Stimulated activated memory B cell treated with anti-CD40 and anti-IgM and Interleukin-4, amounts not matched to agents 10 μg/mL and 1 μg/mL and 100 μg/mL, for 72 hours (primary cell): ENCODE data around the gene SAMD15.

Experiments used
- ATAC-seq: fragments of 150-1000 bp; cut with Tn5 transposase; 2 replicates; pipeline ENCODE4 v1.10.0; 2021
- H3K27ac Mint-ChIP-seq: one replicate; pipeline ENCODE4 v1.8.0; 2022; ENCODE audit warnings: mild to moderate bottlenecking, mixed read lengths
- H3K27me3 Mint-ChIP-seq: one replicate; pipeline ENCODE4 v1.8.0; 2022; ENCODE audit warnings: mixed read lengths
- H3K36me3 Mint-ChIP-seq: one replicate; pipeline ENCODE4 v1.8.0; 2022; ENCODE audit warnings: mixed read lengths
- H3K4me1 Mint-ChIP-seq: one replicate; pipeline ENCODE4 v1.8.0; 2022; ENCODE audit warnings: mixed read lengths
- H3K4me3 Mint-ChIP-seq: one replicate; pipeline ENCODE4 v1.8.0; 2022; ENCODE audit warnings: mild to moderate bottlenecking, moderate library complexity, mixed read lengths
- H3K9me3 Mint-ChIP-seq: one replicate; pipeline ENCODE4 v1.8.0; 2022; ENCODE audit warnings: mixed read lengths

Gene SAMD15

GRCh38 chr14:77356899-77357298 lies 20.3 kb upstream of the SAMD15 start:
- no peak for ATAC-seq
- peaks cover 18% of the 10 kb centered on the region for H3K36me3 Mint-ChIP-seq
- peaks cover 32% of the 10 kb centered on the region for H3K4me1 Mint-ChIP-seq
- H3K27ac Mint-ChIP-seq = peak overlapping the region; percentile 8
- H3K27me3 Mint-ChIP-seq = no peaks in the 10 kb centered on the region
- H3K4me3 Mint-ChIP-seq = no peak overlapping the region
- H3K9me3 Mint-ChIP-seq = no peaks in the 10 kb centered on the region

GRCh38 chr14:77359626-77360025 lies 17.6 kb upstream of the SAMD15 start:
- Mint-ChIP-seq H3K9me3 (no peaks in the 10 kb centered on the region), H3K27me3 (no peaks in the 10 kb centered on the region), H3K4me1 (peaks cover 52% of the 10 kb centered on the region), H3K4me3 (no peak overlapping the region), H3K36me3 (peaks cover 22% of the 10 kb centered on the region), H3K27ac (no peak overlapping the region)
- no peak for ATAC-seq

- Mint-ChIP-seq H3K9me3 (no peaks in the 10 kb centered on the region), H3K4me3 (no peak overlapping the region), H3K36me3 (peaks cover 26% of the 10 kb centered on the region), H3K27me3 (no peaks in the 10 kb centered on the region), H3K27ac (peak overlapping the region; percentile 25), H3K4me1 (peaks cover 75% of the 10 kb centered on the region)
- no peak for ATAC-seq
Observed at GRCh38 chr14:77364146-77364545, 13.0 kb upstream of the SAMD15 start.

- Mint-ChIP-seq H3K27me3 (no peaks in the 10 kb centered on the region), H3K36me3 (peaks cover 25% of the 10 kb centered on the region), H3K4me1 (peaks cover 72% of the 10 kb centered on the region), H3K9me3 (no peaks in the 10 kb centered on the region), H3K4me3 (no peak overlapping the region), H3K27ac (peak overlapping the region; percentile 35)
- no peak for ATAC-seq
Observed at GRCh38 chr14:77369285-77369684, 7.9 kb upstream of the SAMD15 start.

GRCh38 chr14:77372304-77372841 lies 4.8 kb upstream of the SAMD15 start:
- Mint-ChIP-seq H3K27ac (no peak overlapping the region), H3K4me3 (peak overlapping the region; percentile 60)

GRCh38 chr14:77375164-77375950 lies 1.8 kb upstream of the SAMD15 start:
- H3K4me1 Mint-ChIP-seq = peaks cover 49% of the 10 kb centered on the region
- no peak overlapping the region for H3K27ac Mint-ChIP-seq
- no peaks in the 10 kb centered on the region for H3K27me3 Mint-ChIP-seq
- ATAC-seq = no peak
- peak overlapping the region; percentile 93 for H3K4me3 Mint-ChIP-seq
- peaks cover 23% of the 10 kb centered on the region for H3K36me3 Mint-ChIP-seq
- no peaks in the 10 kb centered on the region for H3K9me3 Mint-ChIP-seq

More at GRCh38 chr14:77372304-77372841, 4.8 kb upstream of the SAMD15 start:
- Mint-ChIP-seq H3K36me3 (peaks cover 32% of the 10 kb centered on the region), H3K4me1 (peaks cover 62% of the 10 kb centered on the region), H3K27me3 (no peaks in the 10 kb centered on the region), H3K9me3 (no peaks in the 10 kb centered on the region)
- ATAC-seq = peak; percentile 77

GRCh38 chr14:77375973-77376770 lies 1.0 kb upstream of the SAMD15 start:
- peak; percentile 15 for ATAC-seq
- H3K4me1 Mint-ChIP-seq = peaks cover 41% of the 10 kb centered on the region
- H3K27me3 Mint-ChIP-seq = no peaks in the 10 kb centered on the region
- H3K9me3 Mint-ChIP-seq = no peaks in the 10 kb centered on the region
- no peak overlapping the region for H3K27ac Mint-ChIP-seq
- peak overlapping the region; percentile 93 for H3K4me3 Mint-ChIP-seq
- H3K36me3 Mint-ChIP-seq = peaks cover 23% of the 10 kb centered on the region

GRCh38 chr14:77377502-77377844 lies 294 bp downstream of the SAMD15 start:
- peaks cover 32% of the 10 kb centered on the region for H3K4me1 Mint-ChIP-seq
- H3K27me3 Mint-ChIP-seq = no peaks in the 10 kb centered on the region
- no peak for ATAC-seq
- H3K36me3 Mint-ChIP-seq = peaks cover 23% of the 10 kb centered on the region
- H3K27ac Mint-ChIP-seq = no peak overlapping the region
- H3K9me3 Mint-ChIP-seq = no peaks in the 10 kb centered on the region
- H3K4me3 Mint-ChIP-seq = no peak overlapping the region

GRCh38 chr14:77378701-77379100 lies 1.5 kb downstream of the SAMD15 start:
- Mint-ChIP-seq H3K36me3 (peaks cover 17% of the 10 kb centered on the region), H3K27ac (no peak overlapping the region), H3K4me3 (no peak overlapping the region), H3K27me3 (no peaks in the 10 kb centered on the region), H3K9me3 (no peaks in the 10 kb centered on the region), H3K4me1 (peaks cover 21% of the 10 kb centered on the region)
- no peak for ATAC-seq

- Mint-ChIP-seq H3K4me1 (no peaks in the 10 kb centered on the region), H3K4me3 (no peak overlapping the region), H3K27ac (no peak overlapping the region), H3K27me3 (no peaks in the 10 kb centered on the region), H3K9me3 (no peaks in the 10 kb centered on the region), H3K36me3 (peaks cover 9% of the 10 kb centered on the region)
- ATAC-seq = no peak
Observed at GRCh38 chr14:77390188-77390587, 13.0 kb downstream of the SAMD15 start.

GRCh38 chr14:77400216-77400615 lies 23.0 kb downstream of the SAMD15 start:
- H3K9me3 Mint-ChIP-seq = no peaks in the 10 kb centered on the region
- H3K36me3 Mint-ChIP-seq = no peaks in the 10 kb centered on the region
- no peaks in the 10 kb centered on the region for H3K4me1 Mint-ChIP-seq
- no peak overlapping the region for H3K4me3 Mint-ChIP-seq
- H3K27ac Mint-ChIP-seq = no peak overlapping the region
- H3K27me3 Mint-ChIP-seq = no peaks in the 10 kb centered on the region
- no peak for ATAC-seq

GRCh38 chr14:77403768-77404167 lies 26.6 kb downstream of the SAMD15 start:
- H3K9me3 Mint-ChIP-seq = no peaks in the 10 kb centered on the region
- H3K36me3 Mint-ChIP-seq = no peaks in the 10 kb centered on the region
- ATAC-seq = no peak
- no peak overlapping the region for H3K4me3 Mint-ChIP-seq
- H3K4me1 Mint-ChIP-seq = peaks cover 9% of the 10 kb centered on the region
- no peak overlapping the region for H3K27ac Mint-ChIP-seq
- H3K27me3 Mint-ChIP-seq = no peaks in the 10 kb centered on the region

GRCh38 chr14:77406086-77406485 lies 28.9 kb downstream of the SAMD15 start:
- Mint-ChIP-seq H3K27ac (no peak overlapping the region), H3K9me3 (no peaks in the 10 kb centered on the region), H3K27me3 (no peaks in the 10 kb centered on the region), H3K4me3 (no peak overlapping the region), H3K4me1 (peaks cover 9% of the 10 kb centered on the region), H3K36me3 (no peaks in the 10 kb centered on the region)
- no peak for ATAC-seq

- Mint-ChIP-seq H3K27me3 (no peaks in the 10 kb centered on the region), H3K9me3 (no peaks in the 10 kb centered on the region), H3K27ac (no peak overlapping the region), H3K4me3 (no peak overlapping the region), H3K36me3 (no peaks in the 10 kb centered on the region), H3K4me1 (peaks cover 9% of the 10 kb centered on the region)
- no peak for ATAC-seq
Observed at GRCh38 chr14:77406718-77407117, 29.5 kb downstream of the SAMD15 start.

GRCh38 chr14:77407158-77407557 lies 30.0 kb downstream of the SAMD15 start:
- no peaks in the 10 kb centered on the region for H3K27me3 Mint-ChIP-seq
- ATAC-seq = no peak
- H3K36me3 Mint-ChIP-seq = no peaks in the 10 kb centered on the region
- no peak overlapping the region for H3K27ac Mint-ChIP-seq
- no peak overlapping the region for H3K4me3 Mint-ChIP-seq
- H3K4me1 Mint-ChIP-seq = peaks cover 9% of the 10 kb centered on the region
- H3K9me3 Mint-ChIP-seq = no peaks in the 10 kb centered on the region
